HG02571 (cell line): ENCODE data around the gene CXCR6.

Source experiments
- ATAC-seq: cut with Tn5 transposase; IDR thresholded peaks from one replicate; pipeline ENCODE4 v1.9.1; 2021; ENCODE audit warnings: mild to moderate bottlenecking, moderate library complexity; ENCODE audit not compliant: unreplicated experiment

Gene CXCR6

DNA sequence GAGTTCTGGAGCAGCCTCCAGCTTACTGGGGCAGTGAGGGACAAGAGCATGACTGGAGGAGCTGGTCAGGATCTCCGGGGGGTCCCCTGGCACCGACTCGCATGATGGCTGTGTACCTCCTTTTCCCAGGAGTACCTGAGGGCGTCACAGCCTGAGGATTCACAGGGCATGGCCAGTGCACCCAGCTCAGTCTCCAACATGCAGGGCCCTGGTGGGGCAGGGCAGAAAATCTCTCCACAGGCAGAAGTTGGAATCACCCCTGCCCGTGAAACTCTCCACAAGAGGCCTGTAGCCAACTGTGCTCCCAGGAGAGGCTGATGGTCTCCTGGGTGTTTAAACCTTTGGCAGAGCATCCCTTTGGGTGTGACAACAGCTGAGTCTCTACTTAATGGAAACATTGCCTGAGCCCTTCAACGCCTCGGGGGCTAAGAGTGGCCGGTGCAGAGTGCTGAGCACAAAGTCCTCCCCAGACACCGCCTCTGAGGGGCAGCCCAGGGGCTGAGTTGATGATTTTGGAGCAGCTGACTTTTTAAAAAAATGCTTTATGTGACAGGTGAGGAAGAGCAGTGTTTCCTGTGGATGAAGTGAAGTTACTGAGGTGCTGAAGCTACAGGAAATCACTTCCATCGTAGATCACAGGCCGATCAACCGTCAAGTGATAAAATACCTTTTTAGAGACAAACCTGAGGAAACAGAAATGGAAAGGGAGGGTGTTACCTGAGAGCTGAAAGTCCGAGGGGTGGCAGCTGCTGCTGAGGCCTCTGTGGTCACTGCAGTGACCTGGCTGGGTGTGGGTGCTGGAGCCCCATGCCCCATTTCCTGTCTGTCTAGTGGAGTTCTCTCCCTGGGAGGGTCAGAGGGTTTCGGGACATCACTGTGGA lies 21.9 kb upstream of the CXCR6 start:
- ATAC-seq, result no peak

DNA sequence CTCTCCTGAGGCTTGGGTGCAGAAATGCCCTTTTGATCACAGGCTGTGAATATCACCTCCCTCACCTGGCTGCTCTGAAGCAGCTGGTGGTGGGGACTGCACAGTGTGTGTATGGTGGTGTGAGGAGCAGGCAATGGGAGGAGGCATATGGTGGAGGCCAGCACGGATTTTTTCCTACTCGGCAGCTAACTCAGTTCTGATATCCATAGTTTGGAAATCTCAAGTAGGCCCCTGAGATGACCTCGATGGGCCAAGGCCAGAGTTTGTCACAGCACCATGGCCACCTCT lies 21.3 kb upstream of the CXCR6 start:
- no peak for ATAC-seq

GRCh38 chr3:45922950-45923590 lies 20.2 kb upstream of the CXCR6 start:
- ATAC-seq, result no peak

DNA sequence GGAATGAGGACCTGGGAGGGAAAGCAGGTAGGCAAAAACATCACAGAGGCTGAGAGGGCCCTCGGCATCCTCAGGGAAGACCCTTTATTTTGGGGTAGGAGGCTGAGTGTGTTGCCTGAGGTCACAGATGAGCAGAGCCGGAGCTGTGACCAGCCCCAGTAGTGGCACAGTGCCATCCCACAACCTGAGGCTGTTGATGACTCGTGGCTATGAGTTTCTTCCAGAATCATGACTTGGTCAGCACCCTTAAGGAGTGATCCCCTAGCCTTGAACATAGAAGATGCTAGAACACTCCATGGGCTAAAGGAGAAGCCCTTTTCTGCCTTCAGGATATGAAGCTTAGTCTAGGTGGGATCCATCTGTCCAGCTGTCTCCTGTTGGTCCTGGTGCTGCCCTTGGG lies 19.5 kb upstream of the CXCR6 start:
- no peak for ATAC-seq

DNA sequence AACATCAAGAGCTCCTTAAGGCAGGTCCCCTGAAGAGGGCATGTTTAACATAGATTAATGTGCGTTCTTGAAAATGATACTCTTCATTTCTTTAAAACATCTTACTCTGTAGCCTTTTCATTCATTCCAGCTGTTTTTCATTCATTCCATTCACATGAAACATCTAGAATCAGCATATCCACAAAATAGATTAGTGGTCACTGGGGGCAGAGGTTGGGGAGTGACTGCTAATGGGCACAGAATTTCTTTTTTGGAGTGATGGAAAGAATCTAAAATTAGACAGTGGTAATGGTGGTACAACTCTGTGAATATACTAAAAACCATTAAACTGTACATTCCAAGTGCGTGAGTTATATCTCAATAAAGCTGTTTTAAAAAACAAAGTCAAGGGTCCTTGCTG lies 15.4 kb upstream of the CXCR6 start:
- no peak for ATAC-seq

DNA sequence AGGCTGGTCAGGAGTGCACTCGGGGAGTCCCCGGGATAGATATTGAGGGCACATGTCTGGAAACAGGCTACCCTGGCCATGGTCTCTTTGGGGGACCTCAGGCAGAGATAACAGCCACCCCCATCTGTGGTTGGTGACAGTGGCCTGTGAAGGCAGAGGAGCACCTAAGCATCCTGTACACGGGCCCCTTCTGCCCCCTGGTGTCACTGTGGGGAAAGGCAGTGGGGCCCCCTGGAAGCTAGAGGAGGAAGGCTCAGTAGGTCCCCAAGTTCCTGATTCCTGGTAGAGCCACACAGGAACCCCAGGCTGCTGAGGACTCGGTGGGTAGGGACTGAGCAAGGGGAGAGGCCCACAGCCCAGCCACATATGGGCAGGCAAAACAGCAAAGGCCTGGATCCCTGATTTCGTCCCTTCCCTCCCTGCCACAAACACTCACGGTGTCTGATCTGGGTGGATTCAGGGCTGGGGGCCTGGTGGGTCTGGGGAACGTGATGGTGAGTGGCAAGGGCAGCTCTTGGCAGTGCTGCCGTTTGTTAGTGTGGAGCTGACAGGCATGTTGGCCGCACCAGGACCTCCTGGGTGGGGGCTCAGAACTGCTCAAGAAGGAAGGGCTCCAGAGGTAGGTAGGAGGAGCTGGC lies 14.1 kb upstream of the CXCR6 start:
- ATAC-seq, result no peak

DNA sequence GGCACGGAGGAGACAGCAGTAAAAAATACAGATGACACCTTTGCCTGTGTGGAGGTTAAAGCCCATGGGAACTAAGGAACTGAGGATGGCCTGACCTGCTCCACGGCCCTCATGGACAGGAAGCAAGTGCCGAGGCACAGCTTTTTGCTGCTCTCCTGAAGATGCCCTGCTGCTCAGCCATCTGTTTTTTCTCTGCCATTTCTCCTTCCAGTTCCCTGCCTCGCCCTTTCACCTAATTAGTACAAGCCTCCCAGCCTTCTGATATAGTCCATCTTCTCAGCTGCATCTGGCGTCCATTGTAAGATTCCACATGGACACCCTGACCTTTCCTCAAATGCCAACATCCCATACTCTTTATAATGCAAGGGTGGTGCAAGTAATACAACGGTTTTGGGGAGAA lies 11.8 kb upstream of the CXCR6 start:
- ATAC-seq, result no peak

DNA sequence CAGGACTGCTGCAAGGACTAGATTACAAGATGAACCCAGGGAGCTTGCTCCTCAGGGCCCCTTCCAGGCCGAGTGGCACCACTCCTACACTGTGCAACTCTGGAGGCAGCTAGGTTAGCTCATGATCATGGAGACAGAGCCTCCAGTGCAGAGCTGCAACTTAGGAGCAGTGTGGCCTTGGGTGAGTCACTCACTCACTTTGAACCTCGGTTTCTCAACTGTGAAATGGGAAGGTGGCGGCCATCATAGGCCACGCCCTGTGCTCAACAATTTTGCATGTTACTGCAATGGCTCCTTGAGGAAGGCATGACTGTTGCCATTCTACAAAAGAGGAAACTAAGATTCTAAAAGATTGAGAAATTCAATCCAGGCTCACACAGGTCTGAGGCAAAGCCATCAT lies 11.2 kb upstream of the CXCR6 start:
- no peak for ATAC-seq

GRCh38 chr3:45933591-45933990 lies 9.7 kb upstream of the CXCR6 start:
- ATAC-seq, result no peak

DNA sequence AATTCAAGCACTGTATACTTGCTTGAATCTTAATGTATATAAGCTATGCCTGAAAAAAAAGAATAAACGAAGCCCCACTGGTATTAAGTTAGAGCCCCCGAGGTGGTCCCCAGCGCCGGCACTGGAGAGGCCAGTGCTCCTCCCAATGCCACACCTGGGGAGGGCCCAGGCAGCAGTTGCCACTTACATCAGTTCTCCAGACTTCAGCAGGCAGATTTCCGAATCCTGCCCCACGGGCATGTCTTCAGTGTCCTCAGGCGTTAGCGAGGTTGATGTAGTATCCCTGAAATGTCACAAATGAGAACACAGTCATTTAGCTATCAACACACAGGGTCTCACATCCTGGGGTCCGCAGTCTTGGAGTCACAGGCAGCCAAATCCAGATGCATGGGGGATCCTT lies 7.0 kb upstream of the CXCR6 start:
- ATAC-seq, result no peak

DNA sequence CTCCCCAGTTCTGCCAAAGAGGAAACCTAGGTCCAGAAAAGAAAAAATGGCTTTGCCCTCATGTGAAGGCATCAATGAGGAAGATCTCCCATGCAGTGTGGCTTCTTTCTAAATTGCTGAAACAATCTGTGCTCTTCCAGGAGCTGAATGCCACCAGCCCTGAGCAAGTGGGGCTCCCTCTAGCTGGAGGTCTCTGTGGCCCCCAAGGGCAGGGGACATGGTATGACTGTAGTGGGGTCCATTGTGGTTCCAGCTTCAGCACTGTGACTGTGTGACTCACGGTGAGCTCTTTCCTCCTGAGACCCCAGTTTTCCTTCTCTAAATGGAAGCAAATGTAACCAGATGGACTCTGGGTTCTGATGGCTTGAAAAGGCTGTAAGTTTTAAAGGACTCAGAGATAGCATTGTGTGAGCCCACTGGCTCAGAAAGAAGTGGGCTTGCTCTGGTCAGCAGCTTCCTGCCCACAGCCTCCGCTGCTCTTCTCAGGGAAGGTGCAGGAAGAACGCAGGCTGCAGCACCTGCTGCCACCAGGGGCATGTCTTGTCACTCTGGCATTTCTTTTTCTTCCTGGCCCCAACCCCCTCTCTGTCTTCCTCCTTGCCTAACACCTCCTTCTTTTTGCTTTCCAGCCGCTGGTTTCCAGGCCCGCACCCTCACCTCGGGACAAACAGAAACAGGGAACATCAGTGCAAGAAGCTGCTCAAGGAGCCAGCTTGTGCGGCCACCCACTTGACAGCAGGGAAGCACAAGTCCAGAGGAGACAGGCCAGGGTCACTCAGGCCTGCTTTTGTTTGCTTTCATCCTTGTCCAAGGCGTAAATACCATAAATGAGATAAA lies 5.8 kb upstream of the CXCR6 start:
- no peak for ATAC-seq

- ATAC-seq, result no peak
These were observed 5.2 kb upstream of the CXCR6 start for GRCh38 chr3:45938043-45938435.

- no peak for ATAC-seq
These were observed 4.4 kb upstream of the CXCR6 start for GRCh38 chr3:45938864-45939263.

DNA sequence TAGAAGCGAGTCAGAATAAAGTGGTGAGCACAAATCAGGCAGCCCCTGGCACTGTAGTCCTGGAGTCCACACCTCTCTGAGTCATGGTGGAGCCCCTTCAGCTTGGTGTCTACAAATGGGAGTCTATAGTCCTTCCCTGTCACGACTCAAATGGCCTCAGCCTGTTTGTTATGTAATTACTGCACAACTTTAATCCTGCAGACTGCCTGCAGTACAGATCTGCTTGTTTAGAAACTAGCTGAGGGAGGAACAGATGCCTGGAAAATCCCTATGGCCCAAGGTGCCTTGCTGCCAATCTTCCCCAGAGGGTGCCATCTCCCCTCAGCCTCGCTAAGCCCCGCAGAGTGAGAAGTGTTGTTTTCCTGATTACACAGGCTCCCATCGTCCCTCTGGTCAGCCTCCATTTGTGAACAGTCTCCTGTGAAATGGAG lies 3.9 kb upstream of the CXCR6 start:
- no peak for ATAC-seq

GRCh38 chr3:45940004-45940780 lies 3.1 kb upstream of the CXCR6 start:
- ATAC-seq, result no peak

- no peak for ATAC-seq
These were observed 2.4 kb upstream of the CXCR6 start for GRCh38 chr3:45940781-45941365.

DNA sequence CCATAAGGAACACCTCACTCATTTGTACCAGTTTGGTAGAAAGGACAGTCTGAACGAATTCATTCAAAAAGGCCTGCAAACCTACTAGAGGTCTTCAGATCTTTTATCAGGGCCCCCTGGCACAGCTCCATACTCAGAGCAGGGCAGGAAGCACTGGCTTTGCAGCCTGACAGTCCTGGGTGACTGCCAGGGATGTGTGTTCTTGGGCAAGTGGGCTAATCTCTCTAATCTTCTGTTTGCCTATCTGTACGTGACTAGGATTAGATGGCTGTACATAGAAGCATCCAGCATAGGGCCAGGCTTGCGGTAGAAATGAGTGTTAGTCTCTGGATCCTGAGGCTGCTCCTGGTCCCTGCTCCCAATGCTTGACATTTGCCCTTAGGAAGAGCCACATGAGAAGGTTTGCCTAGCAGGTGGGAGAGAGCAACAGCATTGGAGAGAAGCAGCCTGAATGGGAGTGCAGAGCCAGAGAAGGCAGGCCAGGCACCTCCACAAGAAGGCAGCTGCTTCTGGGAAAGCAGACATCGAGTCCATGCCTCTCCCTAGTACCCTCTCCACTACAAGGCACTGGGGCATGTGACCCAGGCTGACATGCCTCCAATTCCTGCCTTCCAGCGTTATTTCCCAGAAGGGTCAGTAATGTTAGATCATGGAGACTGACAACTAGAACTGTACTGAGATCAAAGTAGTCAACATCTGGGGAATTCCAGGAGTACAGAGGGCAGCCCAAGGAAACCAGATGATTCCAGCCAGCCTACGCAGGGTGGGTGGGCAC lies 1.0 kb upstream of the CXCR6 start:
- no peak for ATAC-seq

- no peak for ATAC-seq
These were observed 1.8 kb downstream of the CXCR6 start for GRCh38 chr3:45944830-45945620.

DNA sequence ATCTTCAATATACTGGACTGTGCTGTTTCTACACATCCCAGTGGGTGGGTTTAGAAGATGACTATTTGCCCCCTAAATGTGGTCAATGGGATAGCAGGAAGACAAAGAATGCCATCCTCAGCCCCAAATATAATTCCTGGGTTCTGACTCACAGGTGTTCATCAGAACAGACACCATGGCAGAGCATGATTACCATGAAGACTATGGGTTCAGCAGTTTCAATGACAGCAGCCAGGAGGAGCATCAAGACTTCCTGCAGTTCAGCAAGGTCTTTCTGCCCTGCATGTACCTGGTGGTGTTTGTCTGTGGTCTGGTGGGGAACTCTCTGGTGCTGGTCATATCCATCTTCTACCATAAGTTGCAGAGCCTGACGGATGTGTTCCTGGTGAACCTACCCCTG lies 3.0 kb downstream of the CXCR6 start:
- no peak for ATAC-seq
